ENCODE data around the gene PELI1. TPM values are rescaled to one million over a fixed set of nuclear protein-coding genes. Genes with fewer than 3 reads are reported as not detected.
A peak's percentile ranks its signal among the peaks of the same experiment; 100 is the strongest.

Gene PELI1, protein sequence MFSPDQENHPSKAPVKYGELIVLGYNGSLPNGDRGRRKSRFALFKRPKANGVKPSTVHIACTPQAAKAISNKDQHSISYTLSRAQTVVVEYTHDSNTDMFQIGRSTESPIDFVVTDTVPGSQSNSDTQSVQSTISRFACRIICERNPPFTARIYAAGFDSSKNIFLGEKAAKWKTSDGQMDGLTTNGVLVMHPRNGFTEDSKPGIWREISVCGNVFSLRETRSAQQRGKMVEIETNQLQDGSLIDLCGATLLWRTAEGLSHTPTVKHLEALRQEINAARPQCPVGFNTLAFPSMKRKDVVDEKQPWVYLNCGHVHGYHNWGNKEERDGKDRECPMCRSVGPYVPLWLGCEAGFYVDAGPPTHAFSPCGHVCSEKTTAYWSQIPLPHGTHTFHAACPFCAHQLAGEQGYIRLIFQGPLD
- polyA plus RNA-seq (2011; rRNA removed) (2.0 and 4.0 TPM in 2 replicates), polyA minus RNA-seq (2011; rRNA and poly(A)+ RNA removed) (2.0 and 2.6 TPM in 2 replicates)

DNA sequence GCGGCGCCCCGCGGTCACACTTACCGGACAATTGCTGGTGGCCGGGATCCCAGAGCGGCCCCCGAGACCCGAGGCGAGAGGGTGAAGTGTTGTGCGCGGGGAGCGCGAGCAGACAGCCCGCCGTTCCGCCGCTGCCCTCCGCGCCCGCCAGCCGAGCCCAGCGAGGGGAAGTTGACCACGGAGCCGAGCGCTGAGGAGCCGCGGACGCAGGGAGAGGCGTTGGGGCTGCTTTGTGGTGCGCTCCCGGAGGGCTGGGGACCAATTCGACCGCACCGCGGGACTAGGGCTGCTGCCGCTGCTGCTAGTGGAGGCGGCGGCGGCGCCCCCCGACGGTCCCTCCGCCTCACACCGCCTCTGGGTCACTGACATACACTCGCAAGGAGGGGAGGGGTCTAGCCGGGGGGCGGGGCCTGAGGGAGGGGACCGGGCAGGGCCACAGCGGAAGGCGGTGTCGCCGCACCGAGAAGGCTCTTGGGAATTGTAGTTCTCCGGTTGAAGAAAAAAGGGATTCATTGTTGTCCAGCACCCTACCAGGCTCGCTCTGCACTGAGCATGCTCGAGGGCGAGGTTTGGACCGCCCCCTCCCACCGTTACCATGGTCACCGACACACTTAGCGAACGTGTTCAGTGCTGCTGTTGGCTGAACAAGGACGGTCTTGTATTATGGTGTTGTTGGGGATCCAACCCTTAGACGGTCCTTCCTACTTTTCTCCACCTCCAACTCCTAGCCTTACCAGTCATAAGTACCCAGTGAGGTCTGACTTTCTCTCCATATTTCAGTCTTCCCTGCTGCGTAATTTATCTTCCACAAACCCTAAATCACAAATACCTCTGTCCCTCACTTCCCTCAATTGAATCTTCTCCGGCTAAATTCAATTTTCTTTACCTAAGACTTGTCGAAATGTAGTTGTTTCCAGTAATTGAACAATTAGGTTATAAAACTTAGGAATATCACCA, at the start of gene PELI1:
Gene PELI1, minus strand, starts transcription at position 364 of the 957 bp plus-strand sequence. CDS start 36,110 bp downstream, outside the sequence.
- DNase-seq (ENCODE audit: low read depth) = peak; percentile 64
- CTCF ChIA-PET = no interaction called here
- Histone ChIP-seq H3K36me3 (ENCODE audit: control insufficient read depth, insufficient read depth, low read length) (no peaks in the 10 kb centered on the region), H3K27me3 (ENCODE audit: control insufficient read depth, insufficient read depth, low read length) (0 out of 2 replicates have a peak, but pooled peaks cover 2% of the 10 kb centered on the region), H3K4me3 (ENCODE audit: low read depth, low read length) (peak within 1 kb of the TSS; percentile 99)
- peak; percentile 30; the same call in 1 of the 2 replicates for TF ChIP-seq CTCF (IDR thresholded peaks at IDR 0.05; ENCODE audit: insufficient read depth, low read depth, low read length)
- POLR2A ChIA-PET = no interaction called here

- CTCF ChIA-PET = no interaction called here
- Histone ChIP-seq H3K4me3 (ENCODE audit: low read depth, low read length) (no peak overlapping the region), H3K27me3 (ENCODE audit: control insufficient read depth, insufficient read depth, low read length) (peaks cover 5% of the 10 kb centered on the region; the same call in 1 of the 2 replicates), H3K36me3 (ENCODE audit: control insufficient read depth, insufficient read depth, low read length) (no peaks in the 10 kb centered on the region)
- DNase-seq (ENCODE audit: low read depth) = no peak
- POLR2A ChIA-PET = no interaction called here
- no peak for TF ChIP-seq CTCF (IDR thresholded peaks at IDR 0.05; ENCODE audit: insufficient read depth, low read depth, low read length)
Measured at GRCh38 chr2:64193491-64193890, 49.3 kb upstream of the PELI1 start.

GRCh38 chr2:64192664-64193105, 48.5 kb upstream of the PELI1 start:
- no peak for DNase-seq (ENCODE audit: low read depth)
- CTCF ChIA-PET = no interaction called here
- H3K4me3 ChIP-seq (ENCODE audit: low read depth, low read length) = no peak overlapping the region
- no peaks in the 10 kb centered on the region for H3K36me3 ChIP-seq (ENCODE audit: control insufficient read depth, insufficient read depth, low read length)
- peaks cover 5% of the 10 kb centered on the region; the same call in 1 of the 2 replicates for H3K27me3 ChIP-seq (ENCODE audit: control insufficient read depth, insufficient read depth, low read length)
- POLR2A ChIA-PET = no interaction called here
- no peak for TF ChIP-seq CTCF (IDR thresholded peaks at IDR 0.05; ENCODE audit: insufficient read depth, low read depth, low read length)

DNA sequence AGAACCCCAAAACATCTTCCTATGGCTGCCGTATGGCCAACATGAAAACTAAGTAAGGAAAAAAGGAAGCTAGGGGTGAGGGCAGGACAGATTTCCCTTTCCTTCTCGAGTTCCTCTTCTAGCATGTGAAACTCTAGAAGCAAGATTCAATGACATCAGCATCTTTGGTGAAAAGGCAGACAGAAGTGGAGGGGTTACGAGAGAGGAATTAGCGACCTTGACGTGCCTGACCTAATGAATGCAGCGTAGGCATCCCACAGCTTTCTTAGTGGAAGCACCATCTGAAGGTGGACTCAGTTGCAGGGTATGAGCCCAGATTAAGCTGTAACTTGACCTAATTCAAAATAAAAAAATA, 47.9 kb upstream of the PELI1 start:
- Histone ChIP-seq H3K27me3 (ENCODE audit: control insufficient read depth, insufficient read depth, low read length) (peaks cover 5% of the 10 kb centered on the region; the same call in 1 of the 2 replicates), H3K4me3 (ENCODE audit: low read depth, low read length) (no peak overlapping the region), H3K36me3 (ENCODE audit: control insufficient read depth, insufficient read depth, low read length) (no peaks in the 10 kb centered on the region)
- CTCF ChIA-PET = no interaction called here
- POLR2A ChIA-PET = no interaction called here
- DNase-seq (ENCODE audit: low read depth) = no peak
- no peak for TF ChIP-seq CTCF (IDR thresholded peaks at IDR 0.05; ENCODE audit: insufficient read depth, low read depth, low read length)

GRCh38 chr2:64189586-64189985, 45.4 kb upstream of the PELI1 start:
- Histone ChIP-seq H3K36me3 (ENCODE audit: control insufficient read depth, insufficient read depth, low read length) (no peaks in the 10 kb centered on the region), H3K27me3 (ENCODE audit: control insufficient read depth, insufficient read depth, low read length) (peaks cover 10% of the 10 kb centered on the region), H3K4me3 (ENCODE audit: low read depth, low read length) (no peak overlapping the region)
- ChIA-PET CTCF (no interaction called here), POLR2A (no interaction called here)
- TF ChIP-seq CTCF (IDR thresholded peaks at IDR 0.05; ENCODE audit: insufficient read depth, low read depth, low read length) = no peak
- no peak for DNase-seq (ENCODE audit: low read depth)
